ENCODE results near the gene CD86. TPM values are rescaled to one million over a fixed set of nuclear protein-coding genes. Genes with fewer than 3 reads are reported as not detected.

Gene CD86
- total RNA-seq, 1 experiment from 2014 or later: not detected

- no peak for TF ChIP-seq CTCF (IDR thresholded peaks at IDR 0.05; ENCODE audit: unreplicated experiment)
- ChIA-PET POLR2A (interaction anchor here (1.0 kb wide), 1 partner anchor 67 kb away, joined by 4 read pairs; no protein-coding TSS in a partner anchor), CTCF (interaction anchor here (1.2 kb wide), 1 partner anchor 153 kb away, joined by 5 read pairs; no protein-coding TSS in a partner anchor)
- H3K4me1 Mint-ChIP-seq (ENCODE audit: insufficient read depth, unreplicated experiment): no peaks in the 10 kb centered on the region
- H3K9me3 Mint-ChIP-seq (ENCODE audit: unreplicated experiment): no peaks in the 10 kb centered on the region
- BruUV-seq (replicated peaks): no TSS peak
- no peaks in the 10 kb centered on the region for H3K36me3 Mint-ChIP-seq (ENCODE audit: insufficient read depth, unreplicated experiment)
- no peak for DNase-seq (ENCODE audit: unreplicated experiment)
- H3K27me3 Mint-ChIP-seq (ENCODE audit: insufficient read depth, unreplicated experiment): no peaks in the 10 kb centered on the region
- no peak overlapping the region for H3K4me3 Mint-ChIP-seq (ENCODE audit: unreplicated experiment)
- H3K27ac Mint-ChIP-seq (ENCODE audit: low read depth, unreplicated experiment): no peak overlapping the region
- intact Hi-C loops (cut with micrococcal nuclease): loop anchor here (10.0 kb wide), 1 partner anchor 251 kb away; no protein-coding TSS in a partner anchor
These were observed 50.5 kb downstream of the CD86 start for GRCh38 chr3:122105626-122106025.

GRCh38 chr3:122107171-122107570 lies 52.0 kb downstream of the CD86 start:
- no peaks in the 10 kb centered on the region for H3K4me1 Mint-ChIP-seq (ENCODE audit: insufficient read depth, unreplicated experiment)
- CTCF ChIA-PET: interaction anchor here (1.6 kb wide), 1 partner anchor 151 kb away, joined by 10 read pairs; no protein-coding TSS in a partner anchor

GRCh38 chr3:122111974-122112373 lies 56.8 kb downstream of the CD86 start:
- no peak overlapping the region for H3K27ac Mint-ChIP-seq (ENCODE audit: low read depth, unreplicated experiment)
- ChIA-PET POLR2A (no interaction called here), CTCF (interaction anchor here (0.7 to 2.4 kb wide), 3 partner anchors 10 to 145 kb away, joined by 3 to 9 read pairs (median 3); no protein-coding TSS in a partner anchor)
- no peaks in the 10 kb centered on the region for H3K9me3 Mint-ChIP-seq (ENCODE audit: unreplicated experiment)
- TF ChIP-seq CTCF (IDR thresholded peaks at IDR 0.05; ENCODE audit: unreplicated experiment): no peak
- BruUV-seq (replicated peaks): no TSS peak
- H3K27me3 Mint-ChIP-seq (ENCODE audit: insufficient read depth, unreplicated experiment): no peaks in the 10 kb centered on the region
- H3K4me3 Mint-ChIP-seq (ENCODE audit: unreplicated experiment): no peak overlapping the region
- H3K4me1 Mint-ChIP-seq (ENCODE audit: insufficient read depth, unreplicated experiment): no peaks in the 10 kb centered on the region
- DNase-seq (ENCODE audit: unreplicated experiment): no peak
- intact Hi-C loops (cut with micrococcal nuclease): no loop called here
- no peaks in the 10 kb centered on the region for H3K36me3 Mint-ChIP-seq (ENCODE audit: insufficient read depth, unreplicated experiment)

More at GRCh38 chr3:122107171-122107570, 52.0 kb downstream of the CD86 start:
- POLR2A ChIA-PET: no interaction called here
- Mint-ChIP-seq H3K27ac (ENCODE audit: low read depth, unreplicated experiment) (no peak overlapping the region), H3K9me3 (ENCODE audit: unreplicated experiment) (no peaks in the 10 kb centered on the region), H3K36me3 (ENCODE audit: insufficient read depth, unreplicated experiment) (no peaks in the 10 kb centered on the region), H3K27me3 (ENCODE audit: insufficient read depth, unreplicated experiment) (no peaks in the 10 kb centered on the region), H3K4me3 (ENCODE audit: unreplicated experiment) (no peak overlapping the region)
- no peak for TF ChIP-seq CTCF (IDR thresholded peaks at IDR 0.05; ENCODE audit: unreplicated experiment)
- no peak for DNase-seq (ENCODE audit: unreplicated experiment)
- no TSS peak for BruUV-seq (replicated peaks)
- intact Hi-C loops (cut with micrococcal nuclease): loop anchor here (10.0 kb wide), 1 partner anchor 252 kb away; no protein-coding TSS in a partner anchor

GRCh38 chr3:122112754-122113153 lies 57.6 kb downstream of the CD86 start:
- no TSS peak for BruUV-seq (replicated peaks)
- CTCF ChIA-PET: interaction anchor here (0.7 to 2.4 kb wide), 2 partner anchors 11 to 38 kb away, joined by 3 to 9 read pairs; no protein-coding TSS in a partner anchor
- peaks cover 4% of the 10 kb centered on the region for H3K27me3 Mint-ChIP-seq (ENCODE audit: insufficient read depth, unreplicated experiment)
- H3K27ac Mint-ChIP-seq (ENCODE audit: low read depth, unreplicated experiment): no peak overlapping the region
- no peaks in the 10 kb centered on the region for H3K4me1 Mint-ChIP-seq (ENCODE audit: insufficient read depth, unreplicated experiment)
- DNase-seq (ENCODE audit: unreplicated experiment): no peak
- POLR2A ChIA-PET: no interaction called here
- no peaks in the 10 kb centered on the region for H3K9me3 Mint-ChIP-seq (ENCODE audit: unreplicated experiment)
- no peak for TF ChIP-seq CTCF (IDR thresholded peaks at IDR 0.05; ENCODE audit: unreplicated experiment)
- intact Hi-C loops (cut with micrococcal nuclease): no loop called here
- H3K36me3 Mint-ChIP-seq (ENCODE audit: insufficient read depth, unreplicated experiment): no peaks in the 10 kb centered on the region
- no peak overlapping the region for H3K4me3 Mint-ChIP-seq (ENCODE audit: unreplicated experiment)

All from MCF 10A (cell line).